GM21529 (cell line): Measurements from ENCODE around the gene SSTR4.
"Not testable (repeated sequence)": the region's sequence is repeated elsewhere in the genome, so short reads cannot be mapped to it uniquely, and the experiment has no call there.

Source experiments
- ATAC-seq: cut with Tn5 transposase; IDR thresholded peaks from one replicate; pipeline ENCODE4 v1.9.1; 2021; ENCODE audit not compliant: unreplicated experiment

SSTR4 gene

GRCh38 chr20:23034721-23035671 is at the start of gene SSTR4:
SSTR4 (plus strand) TSS chr20:23035312; CDS start chr20:23035484, 172 bp downstream.
- no peak for ATAC-seq

- ATAC-seq = no peak
Observed at GRCh38 chr20:22986601-22987000, 48.5 kb upstream of the SSTR4 start.

GRCh38 chr20:22991424-22991823 is 43.7 kb upstream of the SSTR4 start:
- not testable (repeated sequence) for ATAC-seq

- no peak for ATAC-seq
Observed at GRCh38 chr20:22993823-22994222, 41.3 kb upstream of the SSTR4 start.

GRCh38 chr20:22995923-22996322 is 39.2 kb upstream of the SSTR4 start:
- ATAC-seq = no peak

- ATAC-seq = no peak
Observed at GRCh38 chr20:22998476-22998875, 36.6 kb upstream of the SSTR4 start.

- ATAC-seq = no peak
Observed at GRCh38 chr20:22999756-23000155, 35.4 kb upstream of the SSTR4 start.

GRCh38 chr20:23000232-23000947 is 34.7 kb upstream of the SSTR4 start:
- no peak for ATAC-seq

- ATAC-seq = no peak
Observed at GRCh38 chr20:23002276-23002675, 32.8 kb upstream of the SSTR4 start.

GRCh38 chr20:23003077-23003635 is 32.0 kb upstream of the SSTR4 start:
- ATAC-seq = no peak

- ATAC-seq = no peak
Observed at GRCh38 chr20:23003881-23004460, 31.1 kb upstream of the SSTR4 start.

- ATAC-seq = no peak
Observed at GRCh38 chr20:23005776-23006175, 29.3 kb upstream of the SSTR4 start.

- ATAC-seq = no peak
Observed at GRCh38 chr20:23007462-23007861, 27.6 kb upstream of the SSTR4 start.

- ATAC-seq = no peak
Observed at GRCh38 chr20:23007886-23008655, 27.0 kb upstream of the SSTR4 start.

- ATAC-seq = no peak
Observed at GRCh38 chr20:23008667-23009066, 26.4 kb upstream of the SSTR4 start.

GRCh38 chr20:23009636-23010035 is 25.5 kb upstream of the SSTR4 start:
- no peak for ATAC-seq

GRCh38 chr20:23010096-23010495 is 25.0 kb upstream of the SSTR4 start:
- no peak for ATAC-seq

- ATAC-seq = no peak
Observed at GRCh38 chr20:23011008-23011721, 23.9 kb upstream of the SSTR4 start.

- ATAC-seq = no peak
Observed at GRCh38 chr20:23013429-23013828, 21.7 kb upstream of the SSTR4 start.

- ATAC-seq = no peak
Observed at GRCh38 chr20:23017516-23017915, 17.6 kb upstream of the SSTR4 start.
